Osteoblast (primary cell): ENCODE results near the gene GOLPH3. TPM values are rescaled to one million over a fixed set of nuclear protein-coding genes. Genes with fewer than 3 reads are reported as not detected.

Source experiments
- DNase-seq: peaks from one replicate; pipeline ENCODE4 v3.0.0; 2011; ENCODE audit warnings: low spot score, mixed read lengths; ENCODE audit not compliant: insufficient read length; ENCODE audit errors: missing footprints
- H2AFZ ChIP-seq: 2 replicates; pipeline ENCODE4 v1.6.0; 2011; ENCODE audit warnings: mild to moderate bottlenecking, low read length
- H3K27ac ChIP-seq: 2 replicates; pipeline ENCODE4 v1.5.1; 2011; ENCODE audit warnings: mild to moderate bottlenecking, low read depth, low read length, moderate library complexity
- H3K27me3 ChIP-seq: 2 replicates; pipeline ENCODE4 v1.6.0; 2012; ENCODE audit warnings: mild to moderate bottlenecking, control low read depth, inconsistent platforms, low read length, moderate library complexity; ENCODE audit not compliant: insufficient read depth
- H3K36me3 ChIP-seq: 2 replicates; pipeline ENCODE4 v1.5.1; 2011; ENCODE audit warnings: mild to moderate bottlenecking, low read length, control low read depth, moderate library complexity; ENCODE audit not compliant: insufficient read depth
- H3K4me1 ChIP-seq: 2 replicates; pipeline ENCODE4 v1.5.1; 2011; ENCODE audit warnings: mild to moderate bottlenecking, low read length, control low read depth, moderate library complexity; ENCODE audit not compliant: insufficient read depth
- H3K4me2 ChIP-seq: 2 replicates; pipeline ENCODE4 v1.6.0; 2011; ENCODE audit warnings: mild to moderate bottlenecking, low read length; ENCODE audit not compliant: insufficient read depth
- H3K4me3 ChIP-seq: fragments of 200-600 bp; sonication (generic); 3 replicates; pipeline ENCODE4 v1.5.1; 2012; ENCODE audit warnings: mild to moderate bottlenecking, low read length, inconsistent platforms; ENCODE audit not compliant: insufficient read depth
- H3K79me2 ChIP-seq: 2 replicates; pipeline ENCODE4 v1.6.0; 2012; ENCODE audit warnings: mild to moderate bottlenecking, low read length, control low read depth, inconsistent platforms; ENCODE audit not compliant: insufficient read depth
- H3K9me3 ChIP-seq: 2 replicates; pipeline ENCODE4 v1.5.1; 2011; ENCODE audit warnings: low read depth, low read length, control low read depth
- H4K20me1 ChIP-seq: 2 replicates; pipeline ENCODE4 v1.6.0; 2012; ENCODE audit warnings: mild to moderate bottlenecking, low read length, control low read depth; ENCODE audit not compliant: insufficient read depth
- CTCF ChIP-seq: IDR thresholded peaks from 2 replicates; pipeline ENCODE4 v1.5.1; 2011; ENCODE audit warnings: mild to moderate bottlenecking, low read depth, low read length, moderate library complexity; ENCODE audit errors: extremely low read depth
- total RNA-seq: library from RNA; depleted of rRNA; stranded (reverse); fragments of >200 nt; gene quantifications from 2 replicates; pipeline ENCODE4 v1.2.3, GENCODE V29; 2012

Gene GOLPH3
- total RNA-seq, 1 donor = 83.2 TPM

GRCh38 chr5:32100691-32101302 is 73.3 kb downstream of the GOLPH3 start:
- Histone ChIP-seq H3K36me3 (peaks cover 65% of the 10 kb centered on the region), H3K4me1 (no peaks in the 10 kb centered on the region), H3K79me2 (no peaks in the 10 kb centered on the region), H3K4me3 (no peak overlapping the region), H3K27me3 (no peaks in the 10 kb centered on the region), H2AFZ (no peak overlapping the region), H3K4me2 (no peak overlapping the region), H4K20me1 (no peaks in the 10 kb centered on the region), H3K9me3 (no peaks in the 10 kb centered on the region), H3K27ac (no peak overlapping the region)
- no peak for DNase-seq
- no peak for TF ChIP-seq CTCF

GRCh38 chr5:32100230-32100629 is 73.9 kb downstream of the GOLPH3 start:
- no peak for DNase-seq
- Histone ChIP-seq H3K4me2 (no peak overlapping the region), H2AFZ (no peak overlapping the region), H3K27me3 (no peaks in the 10 kb centered on the region), H3K36me3 (peaks cover 60% of the 10 kb centered on the region), H3K27ac (no peak overlapping the region), H4K20me1 (no peaks in the 10 kb centered on the region), H3K4me3 (no peak overlapping the region), H3K4me1 (no peaks in the 10 kb centered on the region), H3K79me2 (no peaks in the 10 kb centered on the region), H3K9me3 (no peaks in the 10 kb centered on the region)
- no peak for TF ChIP-seq CTCF

GRCh38 chr5:32099486-32100035 is 74.6 kb downstream of the GOLPH3 start:
- no peak overlapping the region for H3K27ac ChIP-seq
- peaks cover 56% of the 10 kb centered on the region for H3K36me3 ChIP-seq
- H3K79me2 ChIP-seq = no peaks in the 10 kb centered on the region
- H3K4me3 ChIP-seq = no peak overlapping the region
- no peak overlapping the region for H3K4me2 ChIP-seq
- H2AFZ ChIP-seq = no peak overlapping the region
- no peak for DNase-seq
- no peaks in the 10 kb centered on the region for H4K20me1 ChIP-seq
- H3K27me3 ChIP-seq = no peaks in the 10 kb centered on the region
- no peaks in the 10 kb centered on the region for H3K9me3 ChIP-seq
- no peaks in the 10 kb centered on the region for H3K4me1 ChIP-seq
- TF ChIP-seq CTCF = no peak

GRCh38 chr5:32098890-32099310 is 75.2 kb downstream of the GOLPH3 start:
- no peak overlapping the region for H3K27ac ChIP-seq
- no peak for TF ChIP-seq CTCF
- H3K4me3 ChIP-seq = no peak overlapping the region
- no peaks in the 10 kb centered on the region for H3K79me2 ChIP-seq
- no peak for DNase-seq
- no peaks in the 10 kb centered on the region for H3K9me3 ChIP-seq
- no peaks in the 10 kb centered on the region for H4K20me1 ChIP-seq
- no peaks in the 10 kb centered on the region for H3K4me1 ChIP-seq
- H3K4me2 ChIP-seq = no peak overlapping the region
- H3K27me3 ChIP-seq = no peaks in the 10 kb centered on the region
- no peak overlapping the region for H2AFZ ChIP-seq
- peaks cover 52% of the 10 kb centered on the region for H3K36me3 ChIP-seq
